ENCODE data around the gene THOC6. TPM values are rescaled to one million over a fixed set of nuclear protein-coding genes. Genes with fewer than 3 reads are reported as not detected.

The THOC6 gene
- total RNA-seq, 2 experiments from 2014 or later = 48.7 to 53.1 TPM

- H3K4me3 Mint-ChIP-seq = peak overlapping the region; percentile 82
- DNase-seq = no peak
- H3K27me3 Mint-ChIP-seq = peaks cover 12% of the 10 kb centered on the region
- no peaks in the 10 kb centered on the region for H3K9me3 Mint-ChIP-seq
- peaks cover 3% of the 10 kb centered on the region for H3K36me3 Mint-ChIP-seq
- no peak overlapping the region for H3K27ac Mint-ChIP-seq
- H3K4me1 Mint-ChIP-seq = peaks cover 40% of the 10 kb centered on the region
These were observed 4.1 kb upstream of the THOC6 start for GRCh38 chr16:3019594-3020246.

GRCh38 chr16:3020247-3020603, 3.6 kb upstream of the THOC6 start, which contains the start of gene TNFRSF12A:
Gene TNFRSF12A, plus strand, starts transcription at chr16:3020368. Its CDS starts 30 bp downstream, at chr16:3020398.
- H3K4me1 Mint-ChIP-seq = peaks cover 40% of the 10 kb centered on the region
- H3K4me3 Mint-ChIP-seq = peak within 1 kb of the TSS; percentile 95
- peak; percentile 78 for DNase-seq
- peaks cover 3% of the 10 kb centered on the region for H3K36me3 Mint-ChIP-seq
- peak within 1 kb of the TSS; percentile 98 for H3K27ac Mint-ChIP-seq
- peaks cover 12% of the 10 kb centered on the region for H3K27me3 Mint-ChIP-seq
- H3K9me3 Mint-ChIP-seq = no peaks in the 10 kb centered on the region

GRCh38 chr16:3020604-3021448, 3.0 kb upstream of the THOC6 start:
- H3K9me3 Mint-ChIP-seq = no peaks in the 10 kb centered on the region
- DNase-seq = peak; percentile 48
- peaks cover 40% of the 10 kb centered on the region for H3K4me1 Mint-ChIP-seq
- peaks cover 12% of the 10 kb centered on the region for H3K27me3 Mint-ChIP-seq
- peak overlapping the region; percentile 98 for H3K27ac Mint-ChIP-seq
- peak overlapping the region; percentile 95 for H3K4me3 Mint-ChIP-seq
- H3K36me3 Mint-ChIP-seq = peaks cover 3% of the 10 kb centered on the region

DNA sequence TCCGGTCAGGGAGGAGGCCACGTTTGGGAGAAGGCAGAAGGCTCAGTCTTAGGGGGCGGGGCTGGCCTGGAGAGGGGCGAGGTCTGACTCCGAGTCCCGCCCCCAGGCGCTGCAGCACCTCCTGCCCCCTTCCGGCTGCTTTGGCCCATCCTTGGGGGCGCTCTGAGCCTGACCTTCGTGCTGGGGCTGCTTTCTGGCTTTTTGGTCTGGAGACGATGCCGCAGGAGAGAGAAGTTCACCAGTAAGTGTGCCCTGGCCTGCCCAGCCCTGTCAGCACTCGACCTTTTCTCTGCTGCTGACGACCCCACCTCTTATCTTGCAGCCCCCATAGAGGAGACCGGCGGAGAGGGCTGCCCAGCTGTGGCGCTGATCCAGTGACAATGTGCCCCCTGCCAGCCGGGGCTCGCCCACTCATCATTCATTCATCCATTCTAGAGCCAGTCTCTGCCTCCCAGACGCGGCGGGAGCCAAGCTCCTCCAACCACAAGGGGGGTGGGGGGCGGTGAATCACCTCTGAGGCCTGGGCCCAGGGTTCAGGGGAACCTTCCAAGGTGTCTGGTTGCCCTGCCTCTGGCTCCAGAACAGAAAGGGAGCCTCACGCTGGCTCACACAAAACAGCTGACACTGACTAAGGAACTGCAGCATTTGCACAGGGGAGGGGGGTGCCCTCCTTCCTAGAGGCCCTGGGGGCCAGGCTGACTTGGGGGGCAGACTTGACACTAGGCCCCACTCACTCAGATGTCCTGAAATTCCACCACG, 2.2 kb upstream of the THOC6 start:
- peak overlapping the region; percentile 95 for H3K4me3 Mint-ChIP-seq
- H3K27ac Mint-ChIP-seq = peak overlapping the region; percentile 98
- peaks cover 12% of the 10 kb centered on the region for H3K27me3 Mint-ChIP-seq
- DNase-seq = peak; percentile 85
- no peaks in the 10 kb centered on the region for H3K9me3 Mint-ChIP-seq
- H3K4me1 Mint-ChIP-seq = peaks cover 40% of the 10 kb centered on the region
- peaks cover 6% of the 10 kb centered on the region for H3K36me3 Mint-ChIP-seq

DNA sequence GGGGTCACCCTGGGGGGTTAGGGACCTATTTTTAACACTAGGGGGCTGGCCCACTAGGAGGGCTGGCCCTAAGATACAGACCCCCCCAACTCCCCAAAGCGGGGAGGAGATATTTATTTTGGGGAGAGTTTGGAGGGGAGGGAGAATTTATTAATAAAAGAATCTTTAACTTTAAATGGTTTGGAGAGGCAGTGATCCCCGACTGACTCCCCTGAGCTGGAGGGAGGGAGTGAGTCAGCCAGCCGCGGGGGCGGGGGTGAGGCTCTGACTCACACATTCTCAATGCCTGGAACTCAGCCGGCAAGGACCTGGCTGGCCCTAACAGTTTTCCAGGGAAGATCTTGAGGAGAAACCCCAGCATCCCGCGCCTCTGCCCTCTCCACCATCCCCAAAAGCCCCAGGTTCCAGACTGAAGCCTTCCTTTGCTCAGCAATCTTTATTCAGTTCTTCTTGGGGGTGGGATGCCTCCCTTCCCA, 1.6 kb upstream of the THOC6 start:
- H3K4me3 Mint-ChIP-seq = peak overlapping the region; percentile 95
- H3K4me1 Mint-ChIP-seq = peaks cover 40% of the 10 kb centered on the region
- H3K36me3 Mint-ChIP-seq = peaks cover 8% of the 10 kb centered on the region
- no peaks in the 10 kb centered on the region for H3K9me3 Mint-ChIP-seq
- H3K27me3 Mint-ChIP-seq = peaks cover 12% of the 10 kb centered on the region
- peak overlapping the region; percentile 98 for H3K27ac Mint-ChIP-seq
- DNase-seq = peak; percentile 89

GRCh38 chr16:3022684-3023414, 986 bp upstream of the THOC6 start:
- H3K36me3 Mint-ChIP-seq = peaks cover 8% of the 10 kb centered on the region
- H3K27ac Mint-ChIP-seq = peak overlapping the region; percentile 98
- peak; percentile 38 for DNase-seq
- H3K27me3 Mint-ChIP-seq = peaks cover 12% of the 10 kb centered on the region
- H3K4me1 Mint-ChIP-seq = peaks cover 40% of the 10 kb centered on the region
- peak overlapping the region; percentile 95 for H3K4me3 Mint-ChIP-seq
- H3K9me3 Mint-ChIP-seq = no peaks in the 10 kb centered on the region

DNA sequence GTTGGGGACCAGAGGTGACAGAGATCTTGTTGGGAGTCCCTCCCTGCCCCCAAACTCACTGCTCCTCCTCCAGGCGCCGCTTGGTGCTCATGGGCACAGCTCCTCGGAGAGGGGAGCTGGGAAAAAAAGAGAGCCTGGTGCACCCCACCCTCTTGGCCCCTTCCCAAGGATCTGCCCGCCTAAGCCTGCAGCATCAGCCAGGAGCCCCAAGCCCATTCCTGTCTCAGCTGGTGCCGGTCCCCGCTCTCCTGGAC, 493 bp upstream of the THOC6 start:
- no peaks in the 10 kb centered on the region for H3K9me3 Mint-ChIP-seq
- H3K27me3 Mint-ChIP-seq = peaks cover 11% of the 10 kb centered on the region
- peak overlapping the region; percentile 98 for H3K27ac Mint-ChIP-seq
- no peak for DNase-seq
- peak overlapping the region; percentile 95 for H3K4me3 Mint-ChIP-seq
- peaks cover 8% of the 10 kb centered on the region for H3K36me3 Mint-ChIP-seq
- H3K4me1 Mint-ChIP-seq = peaks cover 40% of the 10 kb centered on the region

DNA sequence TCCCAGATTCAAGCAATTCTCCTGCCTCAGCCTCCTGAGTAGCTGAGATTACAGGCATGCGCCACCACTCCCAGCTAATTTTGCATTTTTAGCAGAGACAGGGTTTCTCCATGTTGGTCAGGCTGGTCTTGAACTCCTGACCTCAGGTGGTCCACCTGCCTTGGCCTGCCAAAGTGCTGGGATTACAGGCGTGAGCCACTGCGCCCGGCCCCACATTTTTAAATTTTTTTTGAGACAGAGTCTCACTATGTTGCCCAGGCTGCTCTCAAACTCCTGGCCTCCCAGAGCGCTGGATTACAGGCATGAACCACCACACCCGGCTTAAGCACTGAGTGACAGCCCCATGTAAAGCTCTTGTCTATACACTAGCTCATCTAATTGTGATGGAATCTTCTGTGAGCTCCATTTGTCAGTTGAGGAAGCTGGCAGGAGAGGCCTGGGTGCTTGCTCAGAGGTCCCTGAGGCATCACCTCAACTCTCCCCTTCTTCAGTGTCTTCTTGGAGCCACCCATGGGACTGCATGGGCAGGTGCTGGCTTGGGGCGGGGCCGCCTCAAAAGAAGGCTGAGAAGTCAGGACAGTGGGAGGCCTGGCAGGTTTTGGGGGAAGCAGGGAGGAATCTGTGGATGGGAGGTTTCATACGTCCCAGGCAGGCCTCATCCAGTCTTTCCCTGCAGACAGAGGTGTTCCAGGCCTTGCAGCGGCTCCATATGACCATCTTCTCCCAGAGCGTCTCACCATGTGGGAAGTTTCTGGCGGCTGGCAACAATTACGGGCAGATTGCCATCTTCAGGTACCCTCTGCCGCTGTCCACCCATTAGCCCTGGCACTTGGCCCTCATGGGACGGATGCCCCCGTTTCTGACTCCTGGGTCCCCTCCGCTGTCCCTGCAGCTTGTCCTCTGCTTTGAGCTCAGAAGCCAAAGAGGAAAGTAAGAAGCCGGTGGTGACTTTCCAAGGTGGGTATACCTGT, 1.5 kb downstream of the THOC6 start:
- Mint-ChIP-seq H3K27me3 (peaks cover 20% of the 10 kb centered on the region), H3K27ac (no peak overlapping the region)

DNA sequence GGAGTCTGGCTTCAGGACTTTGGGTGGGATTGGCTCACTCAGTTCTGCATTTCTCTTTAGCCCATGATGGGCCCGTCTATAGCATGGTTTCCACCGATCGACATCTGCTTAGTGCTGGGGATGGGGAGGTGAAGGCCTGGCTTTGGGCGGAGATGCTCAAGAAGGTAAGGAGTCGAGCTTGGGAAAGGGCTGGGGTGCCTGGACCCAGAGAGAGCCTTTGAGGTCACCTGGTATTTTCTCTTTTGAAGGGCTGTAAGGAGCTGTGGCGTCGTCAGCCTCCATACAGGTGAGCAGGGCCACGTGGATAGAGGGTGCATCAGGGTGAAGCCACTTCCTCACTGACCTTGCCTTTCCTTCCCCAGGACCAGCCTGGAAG, 2.2 kb downstream of the THOC6 start:
- H3K9me3 Mint-ChIP-seq = no peaks in the 10 kb centered on the region
- no peak for DNase-seq
- H3K36me3 Mint-ChIP-seq = peaks cover 8% of the 10 kb centered on the region
- no peak overlapping the region for H3K27ac Mint-ChIP-seq
- no peak overlapping the region for H3K4me3 Mint-ChIP-seq
- H3K4me1 Mint-ChIP-seq = peaks cover 40% of the 10 kb centered on the region
- peaks cover 26% of the 10 kb centered on the region for H3K27me3 Mint-ChIP-seq

More for the DNA sequence above, 1.5 kb downstream of the THOC6 start:
- Mint-ChIP-seq H3K4me1 (peaks cover 44% of the 10 kb centered on the region), H3K9me3 (no peaks in the 10 kb centered on the region), H3K36me3 (peaks cover 8% of the 10 kb centered on the region), H3K4me3 (peak overlapping the region; percentile 16)
- DNase-seq = no peak

GRCh38 chr16:3026609-3027488, 3.0 kb downstream of the THOC6 start:
- Mint-ChIP-seq H3K4me1 (peaks cover 33% of the 10 kb centered on the region), H3K4me3 (no peak overlapping the region), H3K27me3 (peaks cover 33% of the 10 kb centered on the region), H3K36me3 (peaks cover 8% of the 10 kb centered on the region), H3K27ac (no peak overlapping the region), H3K9me3 (no peaks in the 10 kb centered on the region)
- DNase-seq = no peak

- no peaks in the 10 kb centered on the region for H3K9me3 Mint-ChIP-seq
- no peak overlapping the region for H3K4me3 Mint-ChIP-seq
- H3K27ac Mint-ChIP-seq = no peak overlapping the region
- H3K4me1 Mint-ChIP-seq = peaks cover 29% of the 10 kb centered on the region
- peaks cover 8% of the 10 kb centered on the region for H3K36me3 Mint-ChIP-seq
- DNase-seq = no peak
- peaks cover 37% of the 10 kb centered on the region for H3K27me3 Mint-ChIP-seq
These were observed 3.6 kb downstream of the THOC6 start for GRCh38 chr16:3027489-3027795.

DNA sequence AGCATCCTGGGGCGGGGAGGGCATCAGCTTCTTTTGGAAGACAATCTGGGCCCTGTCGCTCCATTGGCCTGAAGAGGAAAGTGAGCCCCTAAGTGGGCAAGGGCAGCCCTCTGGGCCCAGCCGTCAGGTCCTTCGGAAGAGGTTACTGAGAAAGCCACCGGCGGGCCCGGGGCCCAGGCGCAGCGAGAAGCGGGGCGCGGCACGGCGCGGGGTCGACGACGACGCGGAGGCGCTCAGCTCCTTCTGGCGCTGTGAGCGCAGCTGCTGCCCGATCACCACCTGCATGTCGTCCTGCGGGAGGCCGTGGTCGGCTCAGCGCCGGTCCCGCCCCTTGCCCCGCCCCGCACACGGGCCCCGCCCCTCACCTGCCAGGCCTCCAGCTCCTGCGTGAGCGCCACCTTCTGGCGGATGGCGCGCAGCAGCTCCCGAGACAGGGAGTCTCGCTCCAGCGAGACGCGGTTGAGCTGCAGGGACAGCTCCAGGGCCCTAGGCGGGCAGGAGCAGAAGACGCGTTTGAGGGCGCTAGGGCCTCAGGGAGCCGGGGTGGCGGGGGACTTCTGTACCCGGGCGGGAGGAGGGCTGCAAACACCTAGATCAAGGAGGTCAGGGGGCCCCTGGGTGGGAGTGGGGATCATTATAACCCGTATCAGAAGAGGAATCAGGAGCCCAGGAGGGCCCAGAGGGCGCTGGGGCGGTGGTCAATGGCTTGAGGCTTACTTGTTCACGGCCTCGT, 4.3 kb downstream of the THOC6 start:
- Mint-ChIP-seq H3K27ac (no peak overlapping the region), H3K36me3 (peaks cover 8% of the 10 kb centered on the region), H3K9me3 (no peaks in the 10 kb centered on the region), H3K4me3 (peak overlapping the region; percentile 67), H3K4me1 (peaks cover 25% of the 10 kb centered on the region), H3K27me3 (peaks cover 44% of the 10 kb centered on the region)
- peak; percentile 87 for DNase-seq
